K562 (cell line): Measurements from ENCODE around the gene COL15A1. TPM values are rescaled to one million over a fixed set of nuclear protein-coding genes. Genes with fewer than 3 reads are reported as not detected.

ENCODE experiments used
- AFF4 ChIP-seq: sonication (generic); formaldehyde crosslinking; IDR thresholded peaks from 2 replicates; pipeline ENCODE4 v1.8.0; 2023; ENCODE audit warnings: mild to moderate bottlenecking, missing genetic modification reagents
- ATF6 ChIP-seq: sonication (generic); formaldehyde crosslinking; IDR thresholded peaks from 2 replicates; pipeline ENCODE4 v1.4.0; 2020; ENCODE audit warnings: mild to moderate bottlenecking, missing genetic modification reagents
- CHCHD3 ChIP-seq: fragments of 250-450 bp; sonication (Bioruptor Pico); IDR thresholded peaks from 2 replicates; pipeline ENCODE4 v2.1.2; 2022; ENCODE audit warnings: mild to moderate bottlenecking
- FIP1L1 ChIP-seq: fragments of 200-400 bp; formaldehyde crosslinking; IDR thresholded peaks from 2 replicates; pipeline ENCODE4 v1.6.1; 2018; ENCODE audit warnings: mild to moderate bottlenecking, low read depth, low read length; ENCODE audit not compliant: poor library complexity, severe bottlenecking
- ZBTB26 ChIP-seq: fragments of 450-650 bp; formaldehyde crosslinking; IDR thresholded peaks from 2 replicates; pipeline ENCODE4 v1.4.0; 2022; ENCODE audit warnings: missing genetic modification characterization
- ZNF311 ChIP-seq: fragments of 250-450 bp; sonication (Bioruptor Pico); IDR thresholded peaks from 2 replicates; pipeline ENCODE4 v1.4.0; 2020; ENCODE audit warnings: mild to moderate bottlenecking, moderate library complexity
- polyA plus RNA-seq, 8 experiments: library from polyadenylated mRNA; depleted of rRNA in 4 of 8; stranded (reverse) in 5 of 8; unstranded in 3 of 8; fragments of >200 nt; fragmentation: Nextera tagmentation in 2 of 8; fragmentation: Illumina TruSeq in 1 of 8; extraction: Ambion mirVana in 2 of 8; extraction: Trizol in 1 of 8; gene quantifications; 2 replicates each; pipeline versions ENCODE4 v1.2.1 to v1.2.3, GENCODE V29; 2011 to 2014; ENCODE audit warnings: inconsistent platforms in 1 of 8, missing spikeins in 1 of 8
- total RNA-seq, 7 experiments: library from RNA; depleted of rRNA in 6 of 7; stranded (reverse); fragments of >200 nt in 6 of 7; fragmentation: Illumina TruSeq in 2 of 7; extraction: Trizol in 2 of 7; gene quantifications; 2 replicates each; pipeline versions ENCODE4 v1.2.1 to v1.2.3, GENCODE V29; 2011 to 2021; ENCODE audit warnings: low replicate concordance in 1 of 7

Gene COL15A1
- total and polyA plus RNA-seq, 9 of the 15 experiments (the other 6 are each of a cell fraction or from before 2014, with no cell fraction given) = 0.46 to 5.1 (median 2.6) TPM

- TF ChIP-seq ZBTB26 (CRISPR knock-in tag) (no peak), FIP1L1 (no peak), ZNF311 (CRISPR knock-in tag) (no peak), AFF4 (no peak), CHCHD3 (CRISPR knock-in tag) (no peak), ATF6 (no peak)
- TF ChIP-seq, all 486 proteins: peak for 0
Measured at GRCh38 chr9:99023231-99023630, 79.5 kb downstream of the COL15A1 start (continued).
